ENCODE data around the gene GANC.

Gene GANC

DNA sequence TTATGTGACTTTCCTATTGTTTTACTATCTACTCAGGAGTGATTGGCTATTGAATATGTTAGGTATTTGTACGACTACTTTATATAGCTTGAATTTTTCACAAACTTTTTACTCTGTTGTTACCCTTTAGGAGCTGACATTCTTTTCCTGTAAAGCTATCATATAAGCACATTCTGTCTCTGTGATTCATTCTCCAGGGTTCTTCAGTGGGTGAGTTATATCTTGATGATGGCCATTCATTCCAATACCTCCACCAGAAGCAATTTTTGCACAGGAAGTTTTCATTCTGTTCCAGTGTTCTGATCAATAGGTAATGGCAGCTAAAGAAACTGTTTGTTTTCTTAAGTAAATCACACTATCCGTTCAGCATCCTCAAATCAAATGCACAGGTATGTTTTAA, 76.2 kb downstream of the GANC start:
- Histone ChIP-seq H3K79me2 (ENCODE audit: low read length) (no peaks in the 10 kb centered on the region), H3K27me3 (ENCODE audit: low read depth, low read length) (no peaks in the 10 kb centered on the region), H3K9me3 (ENCODE audit: insufficient read depth, low read length) (no peaks in the 10 kb centered on the region), H3K4me1 (ENCODE audit: low read length) (no peaks in the 10 kb centered on the region), H4K20me1 (ENCODE audit: insufficient read depth, low read length) (no peaks in the 10 kb centered on the region), H3K9ac (ENCODE audit: low read length) (no peak overlapping the region), H3K4me2 (ENCODE audit: low read length) (no peak overlapping the region), H3K4me3 (ENCODE audit: low read length) (no peak overlapping the region), H3K36me3 (replicated peaks; ENCODE audit: low read depth, low read length) (peaks cover 17% of the 10 kb centered on the region), H3K27ac (ENCODE audit: low read length) (no peak overlapping the region), H2AFZ (ENCODE audit: low read depth, low read length) (no peak overlapping the region)
- TF ChIP-seq EZH2phosphoT487 (IDR thresholded peaks at IDR 0.05; ENCODE audit: low read depth) (no peak), CTCF (IDR thresholded peaks at IDR 0.05; ENCODE audit: low read depth, low read length) (no peak)

DNA sequence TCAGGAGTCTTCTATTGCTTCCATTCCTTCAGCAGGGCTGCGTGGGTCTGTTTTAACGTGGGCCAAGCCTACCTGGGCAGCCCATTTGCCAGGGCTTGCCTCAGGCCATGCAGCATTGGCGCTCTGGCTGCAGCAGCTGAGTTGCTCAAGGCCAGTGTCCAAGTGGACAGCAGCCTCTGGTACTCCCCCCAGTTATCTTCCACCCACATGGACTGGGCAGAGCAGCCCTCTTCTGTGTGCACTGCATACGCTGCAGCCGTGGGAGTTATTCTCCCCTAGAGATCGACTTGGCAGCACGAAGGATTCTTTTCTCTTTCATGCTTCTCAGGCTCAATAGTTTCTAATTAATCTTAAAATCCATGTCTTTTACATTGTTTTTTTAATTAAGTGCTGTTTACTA, 79.4 kb downstream of the GANC start:
- no peak overlapping the region for H3K4me2 ChIP-seq (ENCODE audit: low read length)
- H2AFZ ChIP-seq (ENCODE audit: low read depth, low read length): no peak overlapping the region
- TF ChIP-seq EZH2phosphoT487 (IDR thresholded peaks at IDR 0.05; ENCODE audit: low read depth) (no peak), CTCF (IDR thresholded peaks at IDR 0.05; ENCODE audit: low read depth, low read length) (no peak)
- no peak overlapping the region for H3K27ac ChIP-seq (ENCODE audit: low read length)
- H3K9ac ChIP-seq (ENCODE audit: low read length): no peak overlapping the region
- no peak overlapping the region for H3K4me3 ChIP-seq (ENCODE audit: low read length)
- H3K27me3 ChIP-seq (ENCODE audit: low read depth, low read length): no peaks in the 10 kb centered on the region
- no peaks in the 10 kb centered on the region for H4K20me1 ChIP-seq (ENCODE audit: insufficient read depth, low read length)
- no peaks in the 10 kb centered on the region for H3K9me3 ChIP-seq (ENCODE audit: insufficient read depth, low read length)
- H3K4me1 ChIP-seq (ENCODE audit: low read length): no peaks in the 10 kb centered on the region
- peaks cover 19% of the 10 kb centered on the region for H3K36me3 ChIP-seq (replicated peaks; ENCODE audit: low read depth, low read length)
- no peaks in the 10 kb centered on the region for H3K79me2 ChIP-seq (ENCODE audit: low read length)

GRCh38 chr15:42353061-42353460, 80.1 kb downstream of the GANC start:
- Histone ChIP-seq H3K4me1 (ENCODE audit: low read length) (no peaks in the 10 kb centered on the region), H3K9ac (ENCODE audit: low read length) (no peak overlapping the region), H3K79me2 (ENCODE audit: low read length) (no peaks in the 10 kb centered on the region), H3K27me3 (ENCODE audit: low read depth, low read length) (no peaks in the 10 kb centered on the region), H3K27ac (ENCODE audit: low read length) (no peak overlapping the region), H2AFZ (ENCODE audit: low read depth, low read length) (no peak overlapping the region), H3K9me3 (ENCODE audit: insufficient read depth, low read length) (no peaks in the 10 kb centered on the region), H4K20me1 (ENCODE audit: insufficient read depth, low read length) (no peaks in the 10 kb centered on the region), H3K4me2 (ENCODE audit: low read length) (no peak overlapping the region), H3K36me3 (replicated peaks; ENCODE audit: low read depth, low read length) (peaks cover 19% of the 10 kb centered on the region), H3K4me3 (ENCODE audit: low read length) (no peak overlapping the region)
- TF ChIP-seq EZH2phosphoT487 (IDR thresholded peaks at IDR 0.05; ENCODE audit: low read depth) (no peak), CTCF (IDR thresholded peaks at IDR 0.05; ENCODE audit: low read depth, low read length) (no peak)

GRCh38 chr15:42354824-42355223, 81.8 kb downstream of the GANC start:
- Histone ChIP-seq H3K79me2 (ENCODE audit: low read length) (no peaks in the 10 kb centered on the region), H3K9ac (ENCODE audit: low read length) (no peak overlapping the region), H3K36me3 (replicated peaks; ENCODE audit: low read depth, low read length) (peaks cover 19% of the 10 kb centered on the region), H3K4me1 (ENCODE audit: low read length) (no peaks in the 10 kb centered on the region), H2AFZ (ENCODE audit: low read depth, low read length) (no peak overlapping the region), H3K9me3 (ENCODE audit: insufficient read depth, low read length) (no peaks in the 10 kb centered on the region), H3K4me2 (ENCODE audit: low read length) (no peak overlapping the region), H3K27ac (ENCODE audit: low read length) (no peak overlapping the region), H3K27me3 (ENCODE audit: low read depth, low read length) (no peaks in the 10 kb centered on the region), H3K4me3 (ENCODE audit: low read length) (no peak overlapping the region), H4K20me1 (ENCODE audit: insufficient read depth, low read length) (no peaks in the 10 kb centered on the region)
- TF ChIP-seq CTCF (IDR thresholded peaks at IDR 0.05; ENCODE audit: low read depth, low read length) (no peak), EZH2phosphoT487 (IDR thresholded peaks at IDR 0.05; ENCODE audit: low read depth) (no peak)

Data from OCI-LY3 (cell line).